NOMO-1 (cell line): Measurements from ENCODE around the gene TRABD2B.

Experiments used
- DNase-seq, 2 experiments: peaks; one replicate each; lab custom pipeline; 2025; ENCODE audit not compliant: unreplicated experiment in 2 of 2; lab: John Stamatoyannopoulos, UW

TRABD2B gene

DNA sequence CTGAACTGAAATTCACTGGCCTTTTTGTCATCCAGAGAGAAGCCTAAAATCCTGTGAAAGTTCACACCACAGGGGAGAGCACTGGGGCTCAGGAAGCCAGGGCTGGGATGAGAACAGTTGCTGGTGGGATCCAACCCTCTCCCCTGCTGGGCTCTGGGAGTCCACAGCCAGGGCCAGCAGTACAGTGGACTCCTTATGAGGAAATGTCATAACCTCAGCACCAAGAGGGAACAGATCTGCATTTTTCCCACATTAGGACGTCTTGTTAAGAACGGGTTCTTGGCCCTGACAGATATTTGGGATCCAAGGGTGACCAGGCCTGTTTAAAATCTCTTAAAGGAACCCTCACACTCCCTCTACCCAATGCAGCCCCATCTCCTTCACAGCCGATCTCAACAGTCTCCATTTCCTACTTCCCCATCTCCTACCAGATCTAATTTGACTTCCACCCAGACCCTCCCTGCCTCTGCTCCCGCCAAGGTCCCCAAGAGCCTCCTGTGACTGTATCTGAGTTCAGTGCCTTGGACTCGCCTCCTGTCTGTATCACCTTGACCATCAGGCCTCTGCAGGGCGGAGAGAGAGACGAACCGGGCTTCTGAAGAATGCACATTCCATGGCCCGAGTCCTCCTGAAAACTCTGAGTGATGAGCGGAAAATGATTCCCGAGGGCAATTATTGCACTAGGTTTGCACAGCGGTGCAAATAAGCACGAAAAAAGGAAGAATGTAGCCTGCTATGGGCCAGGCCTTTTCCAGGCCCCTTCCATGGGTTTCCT lies 159.9 kb downstream of the TRABD2B start:
- DNase-seq = no peak

DNA sequence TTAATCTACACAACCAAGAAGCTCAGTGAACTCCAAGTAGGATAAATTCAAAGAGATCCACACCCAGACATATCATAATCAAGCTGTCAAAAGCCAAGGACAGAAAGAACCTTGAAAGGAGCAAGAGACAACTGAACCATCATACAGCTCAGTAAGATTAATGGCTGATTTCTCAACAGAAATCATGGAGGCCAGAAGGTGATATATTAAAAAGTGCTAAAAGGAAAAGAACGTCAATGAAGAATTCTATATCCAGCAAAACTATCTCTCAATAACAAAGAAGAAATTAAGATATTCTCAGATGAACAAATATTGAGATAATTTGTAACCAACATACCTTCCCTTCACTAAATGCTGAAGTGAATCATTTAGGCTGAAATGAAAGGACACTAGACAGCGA lies 161.8 kb downstream of the TRABD2B start:
- DNase-seq = no peak

DNA sequence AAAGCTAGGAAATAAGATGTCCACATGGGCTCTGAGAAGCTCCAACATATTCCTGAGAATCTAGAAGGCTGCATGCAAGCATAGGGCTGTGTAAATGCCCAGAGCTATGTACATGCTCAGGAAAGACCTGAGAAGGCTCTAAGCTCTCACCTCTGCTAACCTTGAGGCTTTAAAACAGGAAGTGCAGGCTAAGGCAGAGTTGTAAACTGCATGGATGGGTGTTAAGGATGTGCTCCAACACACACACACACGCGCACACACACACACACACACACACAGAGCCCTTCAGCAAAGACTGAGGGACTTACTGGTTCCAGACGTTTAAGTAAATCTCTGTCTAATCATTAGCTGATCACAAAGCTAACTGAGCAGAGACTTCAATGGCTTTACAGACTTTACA lies 162.9 kb downstream of the TRABD2B start:
- no peak for DNase-seq

DNA sequence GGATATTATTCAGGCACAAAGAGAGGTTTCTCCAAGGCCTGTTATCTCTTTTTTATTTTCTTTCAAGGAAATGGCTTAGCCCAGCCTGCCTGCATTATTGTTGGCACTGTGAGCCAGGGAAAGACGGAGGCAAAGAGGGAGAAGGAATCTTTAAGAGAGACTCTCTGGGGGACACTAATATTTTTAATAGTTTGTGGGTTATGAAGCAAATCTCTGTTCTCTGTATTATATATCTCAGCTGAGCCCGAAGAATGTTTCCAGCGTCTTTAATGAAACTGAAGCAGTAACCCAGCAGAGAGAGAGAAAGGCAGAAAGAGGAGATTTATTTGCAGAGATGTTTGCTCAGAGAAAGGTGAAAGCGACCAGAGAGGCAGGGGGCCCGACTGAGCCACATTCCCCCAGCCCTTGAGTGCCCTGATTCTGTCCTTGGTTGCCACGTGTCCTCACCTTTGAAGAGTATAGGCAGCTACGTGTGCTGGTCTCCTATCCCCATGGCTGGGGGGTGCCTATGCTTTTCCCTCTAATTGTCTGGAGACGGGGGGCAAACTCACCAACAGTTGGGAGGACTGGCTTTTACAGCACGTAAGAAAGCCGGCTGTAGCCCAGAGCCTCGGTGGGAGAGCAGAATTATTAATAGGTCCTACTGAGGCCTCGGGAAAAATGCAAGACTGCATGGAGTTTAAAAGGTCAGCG lies 166.4 kb downstream of the TRABD2B start:
- DNase-seq = no peak

DNA sequence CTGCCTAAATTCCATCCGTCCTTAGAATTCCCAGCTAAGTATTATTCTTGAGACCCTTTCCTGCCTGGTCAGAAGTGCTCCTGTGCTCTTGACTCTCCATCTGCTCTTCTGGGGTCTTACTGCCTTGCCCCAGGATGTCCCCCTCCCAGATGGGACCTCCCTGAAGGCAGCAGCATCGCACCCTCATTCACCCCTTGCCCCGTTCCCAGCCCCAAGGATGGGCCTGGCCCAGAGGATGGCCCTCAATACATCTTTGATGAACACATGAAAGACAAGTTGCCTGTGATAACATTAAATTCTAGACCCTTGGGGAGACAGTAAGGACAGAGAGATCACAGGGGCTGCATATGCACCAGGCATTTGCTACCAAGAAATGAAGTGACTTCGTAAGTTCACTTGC lies 167.2 kb downstream of the TRABD2B start:
- no peak for DNase-seq

DNA sequence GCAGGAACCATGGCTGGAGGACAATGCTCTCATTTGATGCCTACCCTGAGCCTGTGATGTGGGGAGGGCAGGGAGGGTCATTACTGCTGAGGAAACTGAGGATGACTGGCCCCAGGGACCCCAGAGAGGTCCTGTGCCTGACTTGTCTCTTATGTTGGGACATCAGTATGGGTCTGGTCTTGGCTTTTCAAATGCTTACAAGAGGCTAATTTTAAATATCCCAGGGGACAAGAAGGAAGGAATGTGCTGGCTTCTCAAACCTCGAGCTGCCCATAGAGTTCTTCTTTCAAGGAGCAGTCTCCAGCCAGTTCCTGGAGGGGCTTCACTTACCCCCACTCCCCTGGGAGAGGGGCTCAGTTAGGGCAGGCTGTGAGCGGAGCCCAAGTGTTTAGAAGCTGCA lies 168.2 kb downstream of the TRABD2B start:
- no peak for DNase-seq

DNA sequence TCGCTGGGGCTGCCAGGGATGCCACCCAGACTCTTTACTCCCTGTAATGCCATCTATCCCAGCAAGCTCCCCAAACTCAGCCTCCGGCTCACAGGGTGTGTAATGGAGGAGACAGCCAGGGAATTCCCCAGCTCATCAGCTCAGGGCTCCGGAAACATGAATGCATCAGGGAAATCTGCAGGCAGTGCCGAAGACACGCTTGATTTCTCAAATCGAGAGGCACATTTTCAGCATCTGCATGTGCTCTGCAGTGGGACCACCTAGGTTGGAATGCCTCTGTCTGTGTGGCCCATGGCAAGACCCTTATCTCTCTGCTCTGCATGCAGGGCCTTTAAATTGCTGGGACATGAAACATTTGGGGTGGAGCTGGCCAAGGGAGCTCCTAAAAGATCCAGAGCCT lies 170.1 kb downstream of the TRABD2B start:
- DNase-seq = no peak

DNA sequence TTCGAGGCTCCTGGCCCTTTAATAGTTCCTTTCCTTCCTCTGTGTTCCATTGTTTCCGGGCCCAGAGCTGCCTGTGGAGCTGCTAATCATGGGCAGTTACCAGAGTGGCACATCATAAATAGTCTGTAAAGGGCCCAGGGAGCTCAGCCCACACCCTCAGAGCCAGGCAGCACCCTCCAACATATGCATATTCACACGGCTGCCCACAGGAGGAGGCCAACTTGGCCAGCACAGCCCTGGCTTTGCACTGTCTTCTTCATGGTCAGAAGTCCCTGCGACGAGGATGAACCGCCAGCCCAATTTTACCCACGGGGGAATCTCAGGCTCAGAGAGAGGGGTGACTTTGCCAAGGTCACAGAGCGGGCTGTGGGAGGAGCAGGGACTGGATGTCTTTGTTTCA lies 172.5 kb downstream of the TRABD2B start:
- DNase-seq = no peak

DNA sequence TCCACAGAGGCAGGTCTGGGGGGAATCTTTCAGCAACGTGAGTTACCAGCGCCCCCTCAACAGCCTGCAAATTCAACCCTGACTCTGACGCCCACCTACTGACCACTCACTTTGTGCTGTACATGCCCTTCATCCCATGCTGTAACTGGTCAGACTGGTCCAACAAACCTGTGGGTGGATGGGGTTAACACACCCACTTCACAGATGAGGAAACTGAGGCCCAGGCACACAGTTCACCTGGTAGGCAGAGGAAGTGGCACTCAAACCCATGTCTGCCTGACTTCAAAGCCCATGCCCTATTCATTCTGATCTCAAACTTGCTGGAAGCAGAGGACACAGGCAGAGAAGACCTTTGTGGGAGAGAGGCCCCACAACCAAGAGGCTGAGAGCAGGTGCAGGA lies 172.9 kb downstream of the TRABD2B start:
- DNase-seq = no peak

DNA sequence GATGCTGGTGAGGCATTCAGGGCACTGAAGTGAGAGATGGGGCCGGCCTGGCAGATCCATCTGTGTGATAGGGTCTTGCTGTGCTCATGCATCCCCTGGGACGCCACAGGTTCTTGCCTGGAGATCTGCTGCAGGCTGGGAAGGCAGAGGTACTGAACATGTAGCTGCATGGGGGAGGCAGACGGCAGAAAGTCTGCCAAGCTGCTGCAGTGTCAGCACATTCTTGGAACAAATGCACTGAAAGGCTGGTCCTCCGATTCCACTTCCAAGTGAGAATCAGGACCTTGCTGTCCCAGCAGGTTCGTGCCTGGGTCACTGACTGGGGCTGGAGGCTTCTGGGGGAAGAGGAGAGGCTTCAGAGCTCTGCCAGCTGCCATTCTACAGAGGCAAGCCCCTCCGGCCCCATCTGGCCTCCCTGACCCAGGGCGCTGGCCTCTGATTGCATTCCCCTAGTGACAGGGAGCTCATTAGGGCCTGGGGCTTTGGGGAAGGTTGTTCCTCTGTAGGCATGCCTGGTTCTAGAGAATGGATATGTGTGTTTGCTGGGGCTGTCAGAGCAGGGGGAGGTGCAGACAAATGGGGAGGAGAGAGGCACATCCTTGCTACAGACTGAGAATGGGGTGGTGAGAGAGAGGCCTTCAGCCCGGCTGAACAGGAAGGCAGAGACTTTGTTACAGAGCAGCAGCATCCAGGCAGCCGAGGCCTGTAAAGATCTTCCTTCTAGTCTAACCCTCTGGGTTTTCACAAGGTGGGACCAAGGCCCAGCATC lies 174.0 kb downstream of the TRABD2B start:
- DNase-seq = no peak

DNA sequence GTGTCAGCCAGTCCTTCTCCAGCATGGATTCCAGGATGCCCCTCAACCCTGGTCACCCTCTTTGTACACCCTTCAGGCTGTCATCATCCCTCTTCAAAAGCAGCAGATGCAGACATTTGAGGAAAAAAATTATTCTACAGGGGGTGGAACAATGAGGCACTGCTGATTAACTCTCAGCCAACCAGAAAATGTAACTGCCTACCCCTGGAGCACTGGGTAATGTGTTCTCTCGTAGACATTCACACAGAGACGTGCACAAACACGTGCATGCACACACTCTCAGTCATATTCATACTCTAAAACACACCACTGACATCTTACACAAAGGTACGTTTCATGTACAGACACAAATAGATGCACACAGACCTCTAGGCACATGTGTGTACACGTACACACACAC lies 175.4 kb downstream of the TRABD2B start:
- no peak for DNase-seq

DNA sequence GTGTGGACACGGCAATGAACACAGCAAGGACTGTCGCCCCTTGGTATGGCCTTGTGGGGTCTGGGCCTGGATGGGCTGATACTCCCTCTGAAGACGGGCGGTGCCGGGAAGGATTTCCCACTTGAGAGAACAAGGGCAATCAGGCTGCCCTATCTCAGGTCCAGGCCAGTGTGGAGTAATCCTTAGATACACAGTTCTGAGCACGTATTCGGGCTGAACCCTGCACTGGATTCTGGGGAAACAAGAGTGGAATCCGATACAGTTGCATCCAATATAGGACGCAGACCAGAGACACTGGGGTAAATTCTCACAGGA lies 177.7 kb downstream of the TRABD2B start:
- DNase-seq = no peak

DNA sequence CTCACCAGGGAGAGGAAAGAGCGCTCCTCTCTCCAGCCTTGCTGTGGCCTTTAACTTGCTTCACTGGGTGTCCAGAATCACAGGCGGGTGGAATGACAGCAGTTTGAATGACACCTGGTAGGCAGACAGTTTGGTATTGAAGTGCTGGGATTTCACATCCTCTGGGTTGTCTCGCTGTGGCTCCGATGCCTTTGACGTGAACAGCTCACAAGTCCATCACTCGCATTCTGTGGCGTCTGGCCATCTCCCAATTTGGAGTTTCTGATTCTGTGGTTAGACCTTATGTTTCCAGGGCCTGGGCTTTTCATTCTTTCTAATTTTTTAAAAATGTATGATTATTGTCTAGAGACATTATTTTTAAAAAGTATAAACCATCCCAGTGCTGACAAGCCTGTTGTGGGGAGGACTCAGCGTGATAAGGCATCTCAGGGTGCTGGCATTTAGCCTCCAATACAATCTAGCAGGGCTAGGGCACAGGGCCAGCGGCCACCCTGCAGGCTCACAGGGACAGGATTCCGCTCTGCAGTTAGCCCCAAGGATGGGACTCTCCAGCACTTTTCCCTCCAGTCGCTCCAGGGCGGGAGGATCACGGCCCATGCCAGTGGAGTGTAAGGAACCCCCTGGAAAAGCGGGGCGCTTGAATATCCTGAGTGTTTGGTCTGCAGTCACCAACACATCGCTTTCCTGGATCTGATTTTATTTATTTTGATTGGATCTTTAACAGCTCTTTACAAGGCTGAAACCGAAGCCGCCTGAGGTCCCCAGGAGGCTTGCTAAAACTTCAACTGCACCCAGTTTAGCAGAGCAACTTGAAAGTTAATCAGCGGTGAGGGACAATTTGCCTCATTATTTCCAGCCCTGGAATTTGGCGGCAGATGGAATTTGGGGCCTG lies 178.3 kb downstream of the TRABD2B start:
- DNase-seq = no peak

DNA sequence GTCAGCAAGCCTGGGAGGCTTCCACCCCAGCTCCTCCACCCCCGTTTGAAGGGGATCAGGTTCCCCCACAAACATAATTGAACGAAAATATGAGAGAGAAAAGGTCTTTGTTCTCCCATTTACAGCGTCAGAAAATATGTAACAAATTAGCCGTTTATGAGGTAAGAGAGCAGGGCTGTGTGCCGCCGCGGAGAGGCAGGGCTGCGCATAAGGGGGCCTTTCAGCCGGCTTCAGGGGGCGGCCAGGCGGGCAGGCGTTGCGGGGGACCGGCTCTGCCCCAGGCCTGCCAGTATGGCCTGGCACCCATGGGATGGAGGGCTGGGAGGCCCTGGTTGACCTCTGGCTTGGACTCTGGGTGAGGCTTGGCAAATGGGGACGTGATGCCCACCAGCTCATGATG lies 179.3 kb downstream of the TRABD2B start:
- DNase-seq = no peak

DNA sequence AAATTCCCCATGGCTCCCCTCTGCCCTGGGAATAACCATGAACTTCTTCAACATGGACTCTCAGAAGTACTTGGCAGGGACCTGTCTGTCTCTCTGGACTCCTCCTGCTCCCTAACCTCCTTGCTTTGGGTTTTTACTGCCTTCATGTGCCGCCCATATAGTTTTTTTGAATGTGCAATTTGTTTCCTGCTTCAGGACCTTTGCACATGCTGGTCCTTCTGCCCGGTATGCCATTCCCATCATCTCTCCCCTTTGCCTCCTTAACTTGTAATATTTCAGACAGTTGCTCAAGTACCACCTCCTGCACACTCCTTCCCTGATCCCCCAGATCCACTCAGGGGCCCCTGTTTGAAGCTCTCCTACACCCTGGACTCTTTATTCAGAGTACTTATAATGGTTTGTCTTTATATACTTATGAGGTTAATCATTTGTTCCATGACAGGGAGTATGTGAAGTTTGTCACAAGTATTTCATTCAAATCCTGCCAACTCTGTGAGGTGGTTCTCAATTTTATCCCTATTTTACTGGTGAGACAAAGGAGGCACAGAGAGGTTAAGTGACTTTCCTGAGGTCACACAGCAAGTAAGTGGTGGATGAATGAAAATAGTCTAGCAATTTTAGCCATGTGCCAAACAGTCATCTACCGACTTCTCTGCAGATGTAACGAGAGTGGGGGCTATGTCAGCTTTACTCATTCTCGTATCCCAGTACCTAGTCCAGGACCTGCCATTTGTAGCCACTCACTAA lies 180.7 kb downstream of the TRABD2B start:
- no peak for DNase-seq

DNA sequence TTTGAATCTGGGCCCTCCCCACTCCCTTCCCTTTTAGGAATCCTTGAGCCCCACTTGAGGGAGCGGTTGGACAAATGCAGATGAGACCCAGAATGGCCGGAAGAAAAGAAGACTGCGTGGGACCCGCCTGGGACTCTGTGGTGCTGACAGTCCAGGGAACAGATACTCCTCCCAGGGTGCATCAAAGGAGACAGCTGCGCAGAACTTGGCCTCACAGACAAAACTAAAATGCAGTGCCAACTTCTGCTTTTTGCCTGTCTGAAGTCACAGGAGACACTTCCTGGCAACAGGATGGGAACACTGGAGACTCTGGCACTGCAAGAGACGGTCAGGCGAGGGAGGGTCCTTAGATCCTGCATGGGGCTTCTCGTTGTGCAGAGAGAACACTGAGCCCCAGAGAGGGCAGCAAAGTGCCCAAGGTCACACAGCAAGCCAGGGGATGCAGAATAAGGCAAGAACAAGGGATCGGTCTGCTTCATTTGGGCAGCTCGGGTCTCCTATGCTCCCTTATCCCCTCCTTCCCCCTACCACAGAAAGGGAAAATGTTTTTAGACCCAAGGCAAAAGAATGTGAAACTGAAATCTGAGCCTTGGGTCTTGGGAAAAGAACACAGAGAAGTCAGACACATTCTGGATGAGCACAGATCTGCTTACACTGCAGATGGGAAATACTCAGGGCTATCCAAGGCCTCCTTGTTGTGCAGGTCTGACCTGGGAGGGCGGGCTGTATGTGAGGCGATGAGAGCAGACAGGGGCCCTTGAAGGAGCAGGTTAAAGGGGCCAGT lies 182.4 kb downstream of the TRABD2B start:
- DNase-seq = peak; percentile 6 to 23

DNA sequence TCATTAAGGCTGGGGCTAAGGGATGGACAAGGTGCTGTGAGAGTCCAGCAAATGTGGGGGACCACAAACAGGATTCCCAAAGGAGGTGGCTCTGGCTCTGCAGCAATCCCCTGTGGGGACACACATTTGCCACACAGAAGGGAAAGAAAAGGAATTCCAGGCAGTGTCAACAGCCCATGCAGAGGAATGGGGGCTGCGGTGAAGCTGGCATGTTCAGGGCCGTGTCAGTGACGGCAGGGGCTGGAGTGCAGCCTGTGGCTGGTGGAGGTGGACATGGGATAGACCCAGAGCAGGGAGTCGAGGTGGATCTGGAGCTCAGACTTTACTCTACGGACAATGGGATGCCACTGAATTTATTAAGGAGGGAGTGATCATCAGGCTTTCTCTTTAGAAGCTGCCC lies 183.2 kb downstream of the TRABD2B start:
- no peak for DNase-seq

DNA sequence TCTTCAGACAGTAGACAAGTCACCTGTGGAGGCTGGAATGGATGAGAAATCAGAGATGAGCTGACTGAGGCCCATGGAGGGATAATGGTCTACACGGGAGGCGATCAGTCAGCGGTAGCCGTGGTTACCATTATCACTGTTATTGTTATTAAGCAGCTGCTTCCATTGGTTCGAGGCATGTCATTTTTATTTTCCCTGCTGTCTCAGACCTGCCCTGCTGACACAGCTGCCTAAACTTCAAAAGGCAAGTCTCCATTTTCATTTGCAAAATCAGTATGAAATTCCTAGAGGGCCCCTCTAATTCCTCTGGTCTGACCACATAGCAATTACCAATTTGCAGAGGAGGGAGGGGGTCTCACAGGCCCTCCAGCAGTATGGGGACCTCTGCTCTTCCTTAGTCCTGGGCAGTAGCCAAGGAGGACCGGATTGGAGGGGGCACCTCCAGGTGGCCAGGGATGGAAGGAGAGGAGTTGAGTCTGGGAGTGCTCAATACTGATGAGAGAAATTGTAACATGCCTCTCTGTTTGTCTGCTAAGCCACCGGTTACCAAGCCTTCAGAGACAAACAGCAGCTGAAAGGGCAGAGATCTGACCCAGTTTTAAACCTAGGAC lies 184.2 kb downstream of the TRABD2B start:
- DNase-seq = no peak
